Measurements from ENCODE around the gene CYP2W1. TPM values are rescaled to one million over a fixed set of nuclear protein-coding genes. Genes with fewer than 3 reads are reported as not detected.

CYP2W1 gene
- polyA plus RNA-seq, 1 donor (not counting 4 experiments of a cell fraction or from before 2014, with no cell fraction given), result 0.05 TPM

DNA sequence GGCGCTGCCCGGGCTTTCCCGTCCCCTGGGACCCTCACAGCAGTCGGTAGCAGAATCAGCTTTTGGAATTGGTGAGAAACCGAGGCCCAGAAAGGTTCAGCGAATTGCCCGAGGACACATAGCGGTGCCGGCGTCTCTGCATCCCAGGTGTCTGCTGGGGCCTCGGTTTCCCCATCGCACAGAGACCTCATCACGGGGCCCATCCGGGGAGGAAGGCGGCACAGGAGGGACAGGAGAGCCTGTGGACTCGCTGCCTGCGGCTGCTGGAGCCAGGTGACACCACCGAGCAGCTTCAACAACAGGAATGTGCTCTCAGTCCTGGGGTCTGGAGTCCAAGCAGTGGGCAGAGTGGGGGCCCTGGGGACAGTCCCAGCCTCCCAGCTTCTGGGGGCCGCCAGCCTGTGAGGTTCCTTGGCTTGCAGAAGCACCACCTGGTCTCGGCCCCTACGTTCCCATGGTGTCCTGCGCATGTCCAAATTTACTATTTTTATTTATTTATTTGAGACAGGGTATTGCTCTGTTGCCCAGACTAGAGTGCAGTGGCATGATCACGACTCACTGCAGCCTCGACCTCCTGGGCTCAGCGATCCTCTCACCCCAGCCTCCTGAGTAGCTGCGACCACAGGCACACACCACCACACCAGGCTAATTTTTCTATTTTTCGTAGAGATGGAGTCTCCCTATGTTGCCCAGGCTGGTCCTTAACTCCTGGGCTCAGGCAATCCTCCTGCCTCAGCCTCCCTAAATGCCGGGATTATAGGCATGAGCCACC, 7.1 kb upstream of the CYP2W1 start:
- Histone ChIP-seq H3K27ac (ENCODE audit: control insufficient read depth, insufficient read depth, low read length) (peak overlapping the region; percentile 26), H3K36me3 (ENCODE audit: control insufficient read depth in 2 of 2, extremely low read depth in 1 of 2, insufficient read depth in 2 of 2, low read length in 2 of 2) (peaks cover 6 to 21% of the 10 kb centered on the region in 2 experiments)

DNA sequence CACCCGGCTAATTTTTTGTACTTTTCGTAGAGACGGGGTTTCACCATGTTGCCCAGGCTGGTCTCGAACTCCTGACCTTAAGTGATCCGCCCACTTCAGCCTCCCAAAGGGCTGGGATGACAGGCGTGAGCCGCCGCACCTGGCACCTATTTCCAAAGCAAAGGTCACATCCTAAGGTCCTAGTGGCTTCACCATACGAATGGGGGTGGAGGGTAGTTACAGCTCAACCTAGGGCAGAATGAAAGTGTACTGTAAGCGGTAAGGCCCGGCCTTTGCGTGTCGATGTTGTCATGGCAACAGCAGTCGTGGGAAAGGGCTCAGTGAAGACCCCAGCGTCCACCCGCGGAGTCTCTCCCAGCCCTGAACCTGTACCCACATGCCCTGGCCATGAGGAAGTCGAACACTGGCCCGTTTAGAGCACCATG, 6.1 kb upstream of the CYP2W1 start:
- Histone ChIP-seq H3K27me3 (ENCODE audit: control insufficient read depth, extremely low read depth, insufficient read depth, low read length) (no peaks in the 10 kb centered on the region), H3K9me1 (ENCODE audit: control insufficient read depth, extremely low read depth, insufficient read depth, low read length) (no peaks in the 10 kb centered on the region), H2AFZ (ENCODE audit: control insufficient read depth, low read length) (no peak overlapping the region), H4K20me1 (ENCODE audit: control insufficient read depth, extremely low read depth, insufficient read depth, low read length) (peaks cover 3% of the 10 kb centered on the region), H3K9me3 (ENCODE audit: control insufficient read depth, low read depth, low read length) (no peaks in the 10 kb centered on the region), H3K9ac (ENCODE audit: control insufficient read depth, extremely low read depth, insufficient read depth, low read length) (no peak overlapping the region), H3K79me2 (ENCODE audit: control insufficient read depth, insufficient read depth, low read length) (peaks cover 31% of the 10 kb centered on the region), H3K4me3 (ENCODE audit: control insufficient read depth in 2 of 3, extremely low read depth in 1 of 3, insufficient read depth in 2 of 3, low read depth in 1 of 3, low read length in 3 of 3) (no peak overlapping the region), H3K4me1 (ENCODE audit: control insufficient read depth, extremely low read depth, insufficient read depth, low read length) (peaks cover 4% of the 10 kb centered on the region), H3K4me2 (ENCODE audit: control insufficient read depth, extremely low read depth, insufficient read depth, low read depth, low read length) (no peak overlapping the region), H3K27ac (ENCODE audit: control insufficient read depth, insufficient read depth, low read length) (no peak overlapping the region), H3K36me3 (ENCODE audit: control insufficient read depth in 2 of 2, extremely low read depth in 1 of 2, insufficient read depth in 2 of 2, low read length in 2 of 2) (peaks cover 5 to 15% of the 10 kb centered on the region in 2 experiments)
- FAIRE-seq, result no peak
- TF ChIP-seq, protein P1, sequence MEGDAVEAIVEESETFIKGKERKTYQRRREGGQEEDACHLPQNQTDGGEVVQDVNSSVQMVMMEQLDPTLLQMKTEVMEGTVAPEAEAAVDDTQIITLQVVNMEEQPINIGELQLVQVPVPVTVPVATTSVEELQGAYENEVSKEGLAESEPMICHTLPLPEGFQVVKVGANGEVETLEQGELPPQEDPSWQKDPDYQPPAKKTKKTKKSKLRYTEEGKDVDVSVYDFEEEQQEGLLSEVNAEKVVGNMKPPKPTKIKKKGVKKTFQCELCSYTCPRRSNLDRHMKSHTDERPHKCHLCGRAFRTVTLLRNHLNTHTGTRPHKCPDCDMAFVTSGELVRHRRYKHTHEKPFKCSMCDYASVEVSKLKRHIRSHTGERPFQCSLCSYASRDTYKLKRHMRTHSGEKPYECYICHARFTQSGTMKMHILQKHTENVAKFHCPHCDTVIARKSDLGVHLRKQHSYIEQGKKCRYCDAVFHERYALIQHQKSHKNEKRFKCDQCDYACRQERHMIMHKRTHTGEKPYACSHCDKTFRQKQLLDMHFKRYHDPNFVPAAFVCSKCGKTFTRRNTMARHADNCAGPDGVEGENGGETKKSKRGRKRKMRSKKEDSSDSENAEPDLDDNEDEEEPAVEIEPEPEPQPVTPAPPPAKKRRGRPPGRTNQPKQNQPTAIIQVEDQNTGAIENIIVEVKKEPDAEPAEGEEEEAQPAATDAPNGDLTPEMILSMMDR (optimal IDR thresholded peaks at IDR 0.05 in 1 of 3, IDR thresholded peaks at IDR 0.05 in 1 of 3, conservative IDR thresholded peaks at IDR 0.05 in 1 of 3; ENCODE audit: extremely low read depth in 1 of 3, insufficient read depth in 2 of 3, low read length in 3 of 3), result no peak
- no peak for TF ChIP-seq EZH2 (IDR thresholded peaks at IDR 0.05; ENCODE audit: low read length)
- dilution Hi-C loops (cut with MboI; ENCODE audit: extremely low pct_ligation_motif_present, low sequenced_read_pairs), result no loop called here
- no peak for DNase-seq (ENCODE audit: low read depth, low spot score)

More for the DNA sequence above, 7.1 kb upstream of the CYP2W1 start:
- H3K27me3 ChIP-seq (ENCODE audit: control insufficient read depth, extremely low read depth, insufficient read depth, low read length), result no peaks in the 10 kb centered on the region
- H3K4me2 ChIP-seq (ENCODE audit: control insufficient read depth, extremely low read depth, insufficient read depth, low read depth, low read length), result peak overlapping the region; percentile 82
- TF ChIP-seq EZH2 (IDR thresholded peaks at IDR 0.05; ENCODE audit: low read length), result no peak
- TF ChIP-seq, protein P1 (optimal IDR thresholded peaks at IDR 0.05 in 1 of 3, IDR thresholded peaks at IDR 0.05 in 1 of 3, conservative IDR thresholded peaks at IDR 0.05 in 1 of 3; ENCODE audit: extremely low read depth in 1 of 3, insufficient read depth in 2 of 3, low read length in 3 of 3), result no peak
- dilution Hi-C loops (cut with MboI; ENCODE audit: extremely low pct_ligation_motif_present, low sequenced_read_pairs), result no loop called here
- H3K4me3 ChIP-seq (ENCODE audit: control insufficient read depth in 2 of 3, extremely low read depth in 1 of 3, insufficient read depth in 2 of 3, low read depth in 1 of 3, low read length in 3 of 3), result peak overlapping the region; percentile 62 to 100 (median 62)
- peaks cover 4% of the 10 kb centered on the region for H3K4me1 ChIP-seq (ENCODE audit: control insufficient read depth, extremely low read depth, insufficient read depth, low read length)
- DNase-seq (ENCODE audit: low read depth, low spot score) (no peak), FAIRE-seq (no peak)
- H3K9ac ChIP-seq (ENCODE audit: control insufficient read depth, extremely low read depth, insufficient read depth, low read length), result peak overlapping the region; percentile 47
- peaks cover 36% of the 10 kb centered on the region for H3K79me2 ChIP-seq (ENCODE audit: control insufficient read depth, insufficient read depth, low read length)
- no peaks in the 10 kb centered on the region for H3K9me1 ChIP-seq (ENCODE audit: control insufficient read depth, extremely low read depth, insufficient read depth, low read length)
- H4K20me1 ChIP-seq (ENCODE audit: control insufficient read depth, extremely low read depth, insufficient read depth, low read length), result peaks cover 3% of the 10 kb centered on the region
- H2AFZ ChIP-seq (ENCODE audit: control insufficient read depth, low read length), result peak overlapping the region; percentile 89
- no peaks in the 10 kb centered on the region for H3K9me3 ChIP-seq (ENCODE audit: control insufficient read depth, low read depth, low read length)
